Suppressor macrophage treated with lipopolysaccharide for 4 hours (primary cell): ENCODE measurements around the gene RPS15A.
"Not testable (repeated sequence)": the region's sequence is repeated elsewhere in the genome, so short reads cannot be mapped to it uniquely, and the experiment has no call there.

ENCODE experiments used
- DNase-seq: peaks from one replicate; pipeline ENCODE4 v3.0.0-alpha.2; 2020

RPS15A gene

DNA sequence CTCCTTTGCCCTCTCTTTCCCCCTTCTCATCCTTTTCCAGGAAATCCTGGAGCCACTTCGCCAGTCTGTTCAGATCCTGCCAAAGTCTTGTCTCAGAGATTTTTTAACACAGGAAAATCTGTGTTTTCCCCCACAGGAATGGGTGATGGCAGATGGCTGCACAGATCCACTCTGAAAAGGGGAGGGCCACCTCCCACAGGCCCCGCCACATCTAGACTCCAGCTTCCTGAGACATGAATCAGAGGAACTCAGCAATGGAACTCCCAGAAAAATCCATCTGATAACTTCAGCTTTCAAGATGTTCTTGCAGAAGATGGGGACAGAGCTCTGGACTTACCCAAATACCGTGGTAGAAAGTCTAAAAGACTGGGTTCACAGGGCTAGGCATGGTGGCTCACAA, 50.1 kb downstream of the RPS15A start:
- not testable (repeated sequence) for DNase-seq

DNA sequence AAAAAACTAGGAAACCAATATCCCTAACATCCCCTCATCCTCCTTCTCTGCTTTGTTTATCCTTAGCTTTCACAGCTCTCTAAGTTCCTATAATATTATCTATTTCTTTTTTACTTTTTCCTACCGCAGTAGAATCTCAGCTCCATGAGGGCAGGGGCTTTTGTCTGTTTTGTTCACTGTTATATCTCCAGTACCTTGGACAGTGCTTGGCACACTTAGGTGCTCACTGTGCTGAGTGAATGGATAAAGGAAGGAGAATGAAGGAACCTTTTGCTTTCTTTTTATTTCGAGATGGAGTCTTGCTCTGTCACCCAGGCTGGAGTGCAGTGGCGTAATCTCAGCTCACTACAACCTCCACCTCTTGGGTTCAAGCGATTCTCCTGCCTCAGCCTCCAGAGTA, 51.4 kb downstream of the RPS15A start:
- DNase-seq: not testable (repeated sequence)

DNA sequence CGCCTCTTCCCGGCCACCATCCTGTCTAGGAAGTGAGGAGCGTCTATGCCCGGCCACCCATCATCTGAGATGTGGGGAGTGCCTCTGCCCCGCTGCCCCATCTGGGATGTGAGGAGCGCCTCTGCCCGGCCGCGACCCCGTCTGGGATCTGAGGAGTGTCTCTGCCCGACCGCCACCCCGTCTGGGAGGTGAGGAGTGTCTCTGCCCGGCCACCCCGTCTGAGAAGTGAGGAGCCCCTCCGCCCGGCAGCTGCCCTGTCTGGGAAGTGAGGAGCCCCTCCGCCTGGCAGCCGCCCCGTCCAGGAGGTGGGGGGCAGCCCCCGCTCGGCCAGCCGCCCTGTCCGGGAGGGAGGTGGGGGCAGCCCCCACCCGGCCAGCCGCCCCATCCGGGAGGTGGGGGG, 55.9 kb downstream of the RPS15A start:
- DNase-seq: not testable (repeated sequence)
